Activated gamma-delta T cell treated with Interleukin-2 at 50 U/mL for 16 hours (primary cell): ENCODE data around the gene SNX11.

ENCODE experiments used
- DNase-seq: peaks from one replicate; pipeline ENCODE4 v3.0.0-alpha.2; 2020

Gene SNX11

GRCh38 chr17:48134912-48135480 lies 27.4 kb downstream of the SNX11 start:
- no peak for DNase-seq

GRCh38 chr17:48137656-48138055 lies 30.1 kb downstream of the SNX11 start:
- DNase-seq: no peak

GRCh38 chr17:48139944-48140343 lies 32.4 kb downstream of the SNX11 start:
- DNase-seq: no peak

GRCh38 chr17:48143629-48144028 lies 36.1 kb downstream of the SNX11 start:
- DNase-seq: no peak

GRCh38 chr17:48144231-48144630 lies 36.7 kb downstream of the SNX11 start:
- no peak for DNase-seq

GRCh38 chr17:48144976-48145798 lies 37.6 kb downstream of the SNX11 start:
- DNase-seq: no peak

GRCh38 chr17:48148029-48148770 lies 40.6 kb downstream of the SNX11 start:
- no peak for DNase-seq

GRCh38 chr17:48148854-48149786 lies 41.6 kb downstream of the SNX11 start:
- no peak for DNase-seq

- no peak for DNase-seq
Observed at GRCh38 chr17:48149787-48150463, 42.4 kb downstream of the SNX11 start.

GRCh38 chr17:48150597-48151001 lies 43.0 kb downstream of the SNX11 start:
- DNase-seq: no peak

GRCh38 chr17:48151220-48151619 lies 43.7 kb downstream of the SNX11 start:
- DNase-seq: no peak

- DNase-seq: no peak
Observed at GRCh38 chr17:48152289-48152688, 44.7 kb downstream of the SNX11 start.

- DNase-seq: no peak
Observed at GRCh38 chr17:48153691-48154358, 46.3 kb downstream of the SNX11 start.

- DNase-seq: no peak
Observed at GRCh38 chr17:48155889-48156611, 48.5 kb downstream of the SNX11 start.

- DNase-seq: no peak
Observed at GRCh38 chr17:48159232-48159631, 51.7 kb downstream of the SNX11 start.

- no peak for DNase-seq
Observed at GRCh38 chr17:48160177-48161081, 52.9 kb downstream of the SNX11 start.

GRCh38 chr17:48161127-48161905 lies 53.8 kb downstream of the SNX11 start:
- no peak for DNase-seq

- DNase-seq: no peak
Observed at GRCh38 chr17:48162306-48162934, 54.9 kb downstream of the SNX11 start.
